Endodermal cell (in vitro differentiated cells): ENCODE measurements around the gene CMC1. TPM values are rescaled to one million over a fixed set of nuclear protein-coding genes. Genes with fewer than 3 reads are reported as not detected.

Experiments used
- DNase-seq: peaks from one replicate; pipeline ENCODE4 v3.0.0-alpha.2; 2017
- H3K27ac ChIP-seq: 2 replicates; pipeline ENCODE4 v1.5.1; 2013; ENCODE audit warnings: mild to moderate bottlenecking, low read depth, low read length, moderate library complexity
- H3K27me3 ChIP-seq: 2 replicates; pipeline ENCODE4 v1.6.1; 2013; ENCODE audit warnings: mild to moderate bottlenecking, low read length, moderate library complexity; ENCODE audit not compliant: insufficient read depth, control insufficient read depth, poor library complexity, severe bottlenecking
- H3K36me3 ChIP-seq: 2 replicates; pipeline ENCODE4 v1.7.0; 2013; ENCODE audit warnings: mild to moderate bottlenecking, low read length, moderate library complexity; ENCODE audit not compliant: control insufficient read depth, insufficient read depth
- H3K4me1 ChIP-seq: one replicate; pipeline ENCODE4 v1.7.0; 2013; ENCODE audit warnings: low read length; ENCODE audit not compliant: control insufficient read depth, insufficient read depth
- H3K4me3 ChIP-seq: 2 replicates; pipeline ENCODE4 v1.5.1; 2013; ENCODE audit warnings: mild to moderate bottlenecking, low read length, moderate library complexity
- H3K9ac ChIP-seq: 2 replicates; pipeline ENCODE4 v1.6.1; 2013; ENCODE audit warnings: mild to moderate bottlenecking, low read length, moderate library complexity; ENCODE audit not compliant: poor library complexity, severe bottlenecking; ENCODE audit errors: extremely low read depth
- H3K9me3 ChIP-seq: 2 replicates; pipeline ENCODE4 v1.6.1; 2013; ENCODE audit warnings: mild to moderate bottlenecking, low read length, moderate library complexity; ENCODE audit not compliant: control insufficient read depth
- H3K27ac Mint-ChIP-seq: 2 replicates; pipeline ENCODE4 v1.8.0; 2020; ENCODE audit warnings: mixed read lengths
- H3K27me3 Mint-ChIP-seq: 2 replicates; pipeline ENCODE4 v1.8.0; 2021; ENCODE audit warnings: mild to moderate bottlenecking, mixed read lengths; ENCODE audit not compliant: insufficient read depth
- H3K36me3 Mint-ChIP-seq: 2 replicates; pipeline ENCODE4 v1.8.0; 2020; ENCODE audit warnings: low read depth, mixed read lengths
- H3K4me1 Mint-ChIP-seq: 2 replicates; pipeline ENCODE4 v1.8.0; 2020; ENCODE audit warnings: mixed read lengths
- H3K4me3 Mint-ChIP-seq: 2 replicates; pipeline ENCODE4 v1.8.0; 2020; ENCODE audit warnings: mild to moderate bottlenecking, moderate library complexity, mixed read lengths
- H3K9me3 Mint-ChIP-seq: 2 replicates; pipeline ENCODE4 v1.8.0; 2020; ENCODE audit warnings: mild to moderate bottlenecking, mixed read lengths
- CTCF ChIP-seq: fragments of 200-600 bp; sonication (generic); conservative IDR thresholded peaks from 2 replicates; pipeline ENCODE4 v1.5.0; 2021; ENCODE audit warnings: antibody characterized with exemption, mild to moderate bottlenecking
- WGBS, 2 experiments: methylation state at CpG; one replicate each; pipeline versions ENCODE4 v1.1.5 to v1.1.7; 2013; ENCODE audit warnings: missing lambda C conversion rate in 2 of 2, mixed read lengths in 1 of 2; ENCODE audit not compliant: insufficient coverage in 1 of 2, insufficient read length in 1 of 2; 5-methylcytosine and 5-hydroxymethylcytosine counted together
- total RNA-seq, 2 donors: library from RNA; stranded (reverse); fragmentation: NEBNext Ultra II Directional in 1 of 2; extraction: Animal tissue kit (Norgen Biotek cat#: 25700) in 1 of 2; gene quantifications; 2 replicates in 1 of 2; 3 replicates in 1 of 2; pipeline ENCODE4 v1.2.1, GENCODE V29; 2021

CMC1 gene
- total RNA-seq, 2 donors from 2014 or later, result 23.8 to 33.6 TPM

DNA sequence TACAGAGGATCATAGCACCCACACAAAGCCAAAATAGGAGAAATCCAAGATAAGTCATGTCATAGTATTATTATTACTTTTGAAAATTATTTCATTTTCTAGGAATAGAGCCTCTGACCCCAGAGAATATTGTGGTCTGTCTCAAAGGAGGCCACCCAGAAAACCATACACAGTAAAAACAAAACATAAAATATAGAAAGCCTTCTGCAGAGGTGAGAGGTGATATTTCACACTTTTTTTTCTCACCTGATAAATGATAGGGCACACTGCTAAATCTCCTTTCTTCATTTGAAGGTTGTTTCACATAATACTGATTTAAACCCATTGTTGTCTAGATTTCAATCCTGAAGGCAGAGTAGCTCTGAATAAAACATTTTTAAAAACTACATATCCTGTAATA, 7.0 kb upstream of the CMC1 start:
- Histone ChIP-seq H3K27me3 (no peaks in the 10 kb centered on the region), H3K4me1 (peaks cover 2% of the 10 kb centered on the region), H3K4me3 (no peak overlapping the region), H3K36me3 (no peaks in the 10 kb centered on the region), H3K9me3 (no peaks in the 10 kb centered on the region), H3K27ac (no peak overlapping the region), H3K9ac (no peak overlapping the region)
- no peak for TF ChIP-seq CTCF
- Mint-ChIP-seq H3K27ac (no peak overlapping the region), H3K4me1 (peaks cover 10% of the 10 kb centered on the region), H3K9me3 (no peaks in the 10 kb centered on the region), H3K36me3 (no peaks in the 10 kb centered on the region), H3K4me3 (no peak overlapping the region), H3K27me3 (no peaks in the 10 kb centered on the region)
- no peak for DNase-seq

GRCh38 chr3:28239108-28239507, 2.3 kb upstream of the CMC1 start:
- Histone ChIP-seq H3K27ac (peak overlapping the region; percentile 9), H3K36me3 (no peaks in the 10 kb centered on the region), H3K4me1 (peaks cover 9% of the 10 kb centered on the region), H3K9ac (no peak overlapping the region), H3K4me3 (peak overlapping the region; percentile 94), H3K27me3 (no peaks in the 10 kb centered on the region), H3K9me3 (no peaks in the 10 kb centered on the region)
- TF ChIP-seq CTCF, result no peak
- Mint-ChIP-seq H3K9me3 (no peaks in the 10 kb centered on the region), H3K27ac (no peak overlapping the region), H3K4me1 (peaks cover 37% of the 10 kb centered on the region), H3K36me3 (no peaks in the 10 kb centered on the region), H3K4me3 (no peak overlapping the region), H3K27me3 (no peaks in the 10 kb centered on the region)
- WGBS, 2 experiments, result 33 to 50% methylated on average over 3 of the region's 3 CpGs
- peak; percentile 59 for DNase-seq

- Mint-ChIP-seq H3K36me3 (no peaks in the 10 kb centered on the region), H3K4me3 (peak overlapping the region; percentile 74), H3K4me1 (peaks cover 44% of the 10 kb centered on the region), H3K27me3 (no peaks in the 10 kb centered on the region), H3K27ac (peak overlapping the region; percentile 94), H3K9me3 (no peaks in the 10 kb centered on the region)
- no peaks in the 10 kb centered on the region for H3K36me3 ChIP-seq
- no peaks in the 10 kb centered on the region for H3K9me3 ChIP-seq
- DNase-seq, result peak; percentile 86
- H3K9ac ChIP-seq, result peak overlapping the region; percentile 3
- TF ChIP-seq CTCF, result no peak
- 20 to 35% methylated on average over 1 to 7 of the region's 7 CpGs for WGBS, 2 experiments
- H3K27me3 ChIP-seq, result no peaks in the 10 kb centered on the region
- peak overlapping the region; percentile 94 for H3K4me3 ChIP-seq
- no peak overlapping the region for H3K27ac ChIP-seq
- H3K4me1 ChIP-seq, result peaks cover 9% of the 10 kb centered on the region
Measured at GRCh38 chr3:28240441-28240840, 978 bp upstream of the CMC1 start.
